Karpas-422 (cell line): ENCODE data around the gene MYLK. TPM values are rescaled to one million over a fixed set of nuclear protein-coding genes. Genes with fewer than 3 reads are reported as not detected.

Experiments used
- DNase-seq: peaks from one replicate; pipeline ENCODE4 v3.0.0-alpha.2; 2015
- H2AFZ ChIP-seq: fragments of 200-600 bp; sonication (generic); 2 replicates; pipeline ENCODE4 v1.6.1; 2014; ENCODE audit warnings: antibody characterized with exemption, low read length, mixed read lengths
- H3K27ac ChIP-seq: fragments of 200-600 bp; sonication (generic); 2 replicates; pipeline ENCODE4 v1.5.1; 2014; ENCODE audit warnings: mild to moderate bottlenecking, low read length, moderate library complexity
- H3K27me3 ChIP-seq: fragments of 200-600 bp; sonication (generic); 2 replicates; pipeline ENCODE4 v1.6.1; 2014; ENCODE audit warnings: low read length, mixed read lengths
- H3K36me3 ChIP-seq: fragments of 200-600 bp; sonication (generic); 2 replicates; pipeline ENCODE4 v1.6.1; 2014; ENCODE audit warnings: low read length, mixed read lengths; ENCODE audit not compliant: insufficient read depth
- H3K4me1 ChIP-seq: fragments of 200-600 bp; sonication (generic); 2 replicates; pipeline ENCODE4 v1.6.1; 2014; ENCODE audit warnings: mild to moderate bottlenecking, low read length, mixed read lengths
- H3K4me2 ChIP-seq: fragments of 200-600 bp; sonication (generic); 2 replicates; pipeline ENCODE4 v1.6.1; 2014; ENCODE audit warnings: low read length, low read depth, mild to moderate bottlenecking; ENCODE audit not compliant: poor library complexity, severe bottlenecking
- H3K4me3 ChIP-seq: fragments of 200-600 bp; sonication (generic); 2 replicates; pipeline ENCODE4 v1.5.1; 2014; ENCODE audit warnings: mild to moderate bottlenecking, antibody characterized with exemption, low read length, mixed read lengths
- H3K79me2 ChIP-seq: fragments of 200-600 bp; sonication (generic); 2 replicates; pipeline ENCODE4 v1.6.1; 2014; ENCODE audit warnings: mild to moderate bottlenecking, low read length, mixed read lengths
- H3K9ac ChIP-seq: fragments of 200-600 bp; sonication (generic); 2 replicates; pipeline ENCODE4 v1.6.0; 2014; ENCODE audit warnings: low read length
- H3K9me2 ChIP-seq: fragments of 200-600 bp; sonication (generic), shearing (Covaris generic); replicated peaks from 2 replicates; pipeline ENCODE4 v1.6.0; 2014; ENCODE audit warnings: mild to moderate bottlenecking, low read length, moderate library complexity; ENCODE audit not compliant: insufficient read depth
- H3K9me3 ChIP-seq: fragments of 300-700, 200-600 bp; sonication (generic); 2 replicates; pipeline ENCODE4 v1.6.1; 2014; ENCODE audit warnings: low read length, mixed read lengths
- H4K20me1 ChIP-seq: fragments of 200-600 bp; sonication (generic); 2 replicates; pipeline ENCODE4 v1.6.1; 2014; ENCODE audit warnings: mild to moderate bottlenecking, antibody characterized with exemption, low read length, low read depth; ENCODE audit not compliant: insufficient read depth
- total RNA-seq: library from RNA; depleted of rRNA; stranded (reverse); fragments of >200 nt; shearing (Covaris generic); gene quantifications from 2 replicates; pipeline ENCODE4 v1.2.3, GENCODE V29; 2014; ENCODE audit warnings: low replicate concordance

Gene MYLK
- total RNA-seq, 1 experiment from 2014 or later = 0.63 TPM

DNA sequence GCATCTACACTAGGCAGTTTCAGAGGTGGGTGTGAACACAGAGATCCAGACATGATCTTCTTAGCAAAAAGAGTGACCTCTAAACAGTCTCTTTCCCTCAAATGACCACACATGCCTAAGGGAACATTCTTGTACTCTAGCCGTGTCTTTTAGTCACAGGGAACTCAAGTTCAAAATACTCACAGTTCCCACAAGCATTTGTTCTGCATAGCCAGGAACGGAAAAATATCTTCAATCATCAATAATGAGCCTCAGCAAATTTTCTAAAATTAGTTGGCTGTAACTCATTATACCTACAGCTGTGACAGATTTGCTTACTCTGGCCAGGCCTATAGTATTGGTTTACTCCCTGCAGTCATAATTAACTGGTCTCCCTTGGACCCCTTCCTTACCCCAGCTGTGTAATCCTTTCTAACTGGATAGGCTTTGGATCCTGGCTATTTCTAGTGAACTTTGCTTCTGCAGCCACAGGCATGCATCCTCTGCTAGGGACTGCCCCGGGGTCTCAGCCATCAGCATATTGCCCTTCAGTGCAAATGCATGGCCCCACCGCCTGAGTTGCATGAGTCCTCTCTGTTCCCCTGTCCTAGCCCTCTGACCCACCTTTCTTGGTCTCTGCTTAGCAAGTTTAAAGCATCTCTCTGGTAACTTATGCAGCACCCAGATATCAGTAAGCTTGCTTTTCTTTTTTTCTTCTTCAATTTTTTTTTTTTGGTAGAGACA is 243.2 kb downstream of the MYLK start:
- H3K4me3 ChIP-seq = no peak overlapping the region
- H3K4me2 ChIP-seq = no peak overlapping the region
- H3K27me3 ChIP-seq = no peaks in the 10 kb centered on the region
- H2AFZ ChIP-seq = no peak overlapping the region
- H3K9me3 ChIP-seq = no peaks in the 10 kb centered on the region
- no peaks in the 10 kb centered on the region for H3K9me2 ChIP-seq
- H4K20me1 ChIP-seq = no peaks in the 10 kb centered on the region
- no peak overlapping the region for H3K9ac ChIP-seq
- DNase-seq = no peak
- H3K79me2 ChIP-seq = no peaks in the 10 kb centered on the region
- H3K27ac ChIP-seq = no peak overlapping the region
- no peaks in the 10 kb centered on the region for H3K36me3 ChIP-seq
- peaks cover 4% of the 10 kb centered on the region; the same call in 1 of the 2 replicates for H3K4me1 ChIP-seq

DNA sequence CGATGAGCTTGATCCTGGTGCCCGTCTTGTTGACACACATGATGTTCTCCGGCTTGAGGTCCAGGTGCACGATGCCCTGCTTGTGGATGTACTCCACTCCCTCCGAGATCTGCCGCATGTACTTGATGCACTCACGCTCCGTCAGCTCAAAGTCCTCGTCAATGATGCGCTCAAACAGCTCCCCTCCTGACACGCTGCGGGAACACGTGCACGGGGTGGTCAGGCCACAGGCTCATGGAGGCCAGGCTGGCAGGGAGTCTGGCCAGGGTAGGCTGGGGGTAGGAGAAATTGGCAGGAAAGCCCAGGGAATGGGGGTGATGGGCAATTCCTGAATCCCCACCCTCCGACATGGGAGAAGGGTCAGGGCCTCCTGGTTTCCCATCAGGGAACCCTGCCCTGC is 243.8 kb downstream of the MYLK start:
- H3K4me3 ChIP-seq = no peak overlapping the region
- H3K36me3 ChIP-seq = no peaks in the 10 kb centered on the region
- peaks cover 4% of the 10 kb centered on the region; the same call in 1 of the 2 replicates for H3K4me1 ChIP-seq
- no peak overlapping the region for H3K27ac ChIP-seq
- H3K9me3 ChIP-seq = no peaks in the 10 kb centered on the region
- H3K4me2 ChIP-seq = no peak overlapping the region
- no peak overlapping the region for H2AFZ ChIP-seq
- no peaks in the 10 kb centered on the region for H3K27me3 ChIP-seq
- no peak overlapping the region for H3K9ac ChIP-seq
- H3K9me2 ChIP-seq = no peaks in the 10 kb centered on the region
- no peaks in the 10 kb centered on the region for H4K20me1 ChIP-seq
- DNase-seq = no peak
- no peaks in the 10 kb centered on the region for H3K79me2 ChIP-seq

DNA sequence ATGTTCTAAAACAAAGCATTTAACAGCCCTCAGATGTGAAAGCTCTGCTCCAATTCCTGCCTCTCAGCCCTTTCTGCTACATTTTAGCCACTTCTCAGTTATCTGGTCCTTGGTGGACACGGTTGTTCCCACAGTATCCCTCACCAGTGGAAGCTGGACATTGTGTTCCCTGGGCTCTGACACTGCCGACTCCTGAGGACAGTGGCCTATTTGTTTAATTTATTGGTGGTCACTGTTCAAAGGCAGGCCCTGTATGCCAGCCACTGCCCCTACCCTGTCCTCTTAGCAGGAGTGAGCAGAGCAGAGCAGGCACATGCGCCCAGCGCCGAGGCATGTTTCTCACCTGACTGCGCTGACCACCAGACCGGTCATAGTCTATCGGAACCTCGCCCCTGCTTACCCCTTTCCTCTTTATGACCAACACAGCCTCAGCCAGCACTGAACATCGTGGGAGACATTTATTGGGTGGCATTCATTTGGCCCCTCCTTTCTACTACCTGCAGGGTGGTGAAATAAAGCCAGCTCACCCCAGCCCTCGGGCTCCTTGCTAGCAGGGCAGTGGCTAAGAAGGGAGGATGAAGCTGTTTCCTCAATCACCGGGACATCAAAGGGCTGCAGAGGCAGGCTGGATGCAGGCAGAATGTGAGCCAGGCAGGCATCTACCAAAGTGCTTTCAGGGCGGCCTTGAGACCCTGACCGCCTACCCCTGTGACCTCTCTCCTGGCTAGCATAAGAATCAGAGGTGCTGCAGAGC is 245.0 kb downstream of the MYLK start:
- H3K27ac ChIP-seq = no peak overlapping the region
- H3K36me3 ChIP-seq = no peaks in the 10 kb centered on the region
- no peak overlapping the region for H2AFZ ChIP-seq
- DNase-seq = no peak
- no peaks in the 10 kb centered on the region for H3K79me2 ChIP-seq
- no peaks in the 10 kb centered on the region for H3K9me2 ChIP-seq
- no peaks in the 10 kb centered on the region for H3K9me3 ChIP-seq
- H4K20me1 ChIP-seq = no peaks in the 10 kb centered on the region
- no peak overlapping the region for H3K9ac ChIP-seq
- no peak overlapping the region for H3K4me3 ChIP-seq
- no peak overlapping the region for H3K4me2 ChIP-seq
- H3K4me1 ChIP-seq = peaks cover 4% of the 10 kb centered on the region; the same call in 1 of the 2 replicates
- no peaks in the 10 kb centered on the region for H3K27me3 ChIP-seq

DNA sequence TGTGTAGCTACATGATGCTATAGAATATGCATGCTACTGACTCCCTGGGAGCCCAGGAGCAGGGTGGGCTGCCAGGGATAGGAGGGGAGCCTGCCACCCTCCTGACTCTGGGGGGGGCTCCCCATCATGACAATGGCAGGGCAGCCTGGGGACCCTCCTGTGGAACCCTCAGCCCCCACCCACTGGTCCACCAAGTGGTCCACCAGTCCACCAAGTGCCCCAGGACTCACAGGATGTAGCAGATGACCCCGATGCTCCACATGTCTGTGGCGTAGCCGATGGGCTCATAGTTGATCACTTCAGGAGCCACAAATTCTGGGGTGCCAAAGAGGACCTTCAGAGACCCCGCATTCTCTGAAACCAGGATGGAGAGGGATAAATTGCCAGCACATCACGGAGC is 246.3 kb downstream of the MYLK start:
- no peak overlapping the region for H3K27ac ChIP-seq
- H3K4me3 ChIP-seq = no peak overlapping the region
- no peaks in the 10 kb centered on the region for H3K79me2 ChIP-seq
- H3K4me2 ChIP-seq = no peak overlapping the region
- no peak overlapping the region for H3K9ac ChIP-seq
- H3K9me3 ChIP-seq = no peaks in the 10 kb centered on the region
- H3K4me1 ChIP-seq = peaks cover under 1% of the 10 kb centered on the region; the same call in 1 of the 2 replicates
- no peak for DNase-seq
- no peak overlapping the region for H2AFZ ChIP-seq
- H3K27me3 ChIP-seq = no peaks in the 10 kb centered on the region
- no peaks in the 10 kb centered on the region for H3K9me2 ChIP-seq
- H3K36me3 ChIP-seq = no peaks in the 10 kb centered on the region
- H4K20me1 ChIP-seq = no peaks in the 10 kb centered on the region

DNA sequence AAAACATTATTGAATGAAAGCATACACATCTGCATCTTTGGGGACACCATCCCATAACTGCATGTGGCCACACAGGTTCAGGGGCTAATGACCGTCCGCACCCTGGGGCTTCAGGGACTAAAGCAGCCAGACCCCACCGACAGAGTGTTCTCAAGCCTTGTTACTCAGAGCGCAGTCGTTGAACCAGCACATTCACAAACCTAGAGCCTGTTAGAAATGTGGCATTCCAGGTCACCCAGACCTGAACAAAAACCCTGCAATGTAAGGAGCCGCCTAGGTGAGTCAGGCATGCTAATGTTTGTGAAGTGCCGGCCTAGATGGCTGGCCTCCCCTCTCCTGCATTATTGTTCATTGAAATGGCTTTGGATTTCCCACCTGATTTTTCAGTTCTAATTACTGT is 247.0 kb downstream of the MYLK start:
- no peaks in the 10 kb centered on the region for H3K79me2 ChIP-seq
- H3K27ac ChIP-seq = no peak overlapping the region
- H3K4me3 ChIP-seq = no peak overlapping the region
- no peak for DNase-seq
- H3K9me2 ChIP-seq = no peaks in the 10 kb centered on the region
- H3K36me3 ChIP-seq = no peaks in the 10 kb centered on the region
- no peaks in the 10 kb centered on the region for H3K9me3 ChIP-seq
- no peak overlapping the region for H3K9ac ChIP-seq
- H4K20me1 ChIP-seq = no peaks in the 10 kb centered on the region
- no peaks in the 10 kb centered on the region for H3K27me3 ChIP-seq
- H2AFZ ChIP-seq = no peak overlapping the region
- no peak overlapping the region for H3K4me2 ChIP-seq
- no peaks in the 10 kb centered on the region for H3K4me1 ChIP-seq

DNA sequence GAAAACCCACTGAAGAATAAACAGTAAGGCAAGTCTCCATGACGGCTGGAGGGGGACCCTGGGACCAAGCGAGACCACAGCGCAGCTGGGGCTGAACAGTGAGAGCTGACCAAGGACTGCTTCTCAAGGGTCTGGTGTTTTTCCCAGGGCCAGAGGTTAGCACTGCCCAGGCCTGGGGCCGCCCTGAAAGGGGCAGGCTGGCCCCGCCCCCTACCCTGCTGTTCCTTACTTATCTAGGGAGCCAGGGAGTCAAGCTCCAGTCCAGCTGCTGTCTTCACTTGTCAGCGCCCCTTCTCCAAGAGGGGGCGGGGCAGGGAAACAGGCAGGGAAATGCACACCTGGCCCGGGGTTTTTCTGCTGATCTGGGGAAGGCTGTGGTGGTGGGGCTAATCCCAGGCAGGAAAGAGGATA is 247.7 kb downstream of the MYLK start:
- Histone ChIP-seq H3K4me1 (no peaks in the 10 kb centered on the region), H3K9ac (no peak overlapping the region), H3K36me3 (no peaks in the 10 kb centered on the region), H3K27me3 (no peaks in the 10 kb centered on the region), H2AFZ (no peak overlapping the region), H4K20me1 (no peaks in the 10 kb centered on the region), H3K4me2 (no peak overlapping the region), H3K9me3 (no peaks in the 10 kb centered on the region), H3K9me2 (no peaks in the 10 kb centered on the region), H3K27ac (no peak overlapping the region), H3K79me2 (no peaks in the 10 kb centered on the region), H3K4me3 (no peak overlapping the region)
- DNase-seq = no peak

DNA sequence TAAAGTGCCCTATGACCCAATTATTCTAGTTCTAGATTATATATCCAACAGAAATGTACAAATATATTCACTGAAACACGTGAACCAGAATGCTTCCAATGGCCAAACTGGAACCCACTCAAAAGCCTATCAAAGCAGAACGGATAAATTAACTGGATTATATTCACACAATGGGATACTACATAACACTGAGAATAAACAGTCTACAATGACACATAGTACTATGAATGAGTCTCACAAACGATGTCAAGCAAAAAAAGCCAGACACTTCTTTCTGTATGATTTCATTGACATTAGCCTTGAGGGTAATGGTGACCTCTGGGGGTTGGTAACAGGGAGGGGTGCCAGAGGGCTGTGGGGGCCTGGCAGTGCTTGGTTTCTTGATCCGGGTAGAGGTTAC is 248.4 kb downstream of the MYLK start:
- H2AFZ ChIP-seq = no peak overlapping the region
- no peaks in the 10 kb centered on the region for H3K9me3 ChIP-seq
- no peaks in the 10 kb centered on the region for H3K36me3 ChIP-seq
- H3K4me2 ChIP-seq = no peak overlapping the region
- H3K27me3 ChIP-seq = no peaks in the 10 kb centered on the region
- no peaks in the 10 kb centered on the region for H3K4me1 ChIP-seq
- H3K79me2 ChIP-seq = no peaks in the 10 kb centered on the region
- no peak for DNase-seq
- no peaks in the 10 kb centered on the region for H4K20me1 ChIP-seq
- no peak overlapping the region for H3K9ac ChIP-seq
- H3K9me2 ChIP-seq = no peaks in the 10 kb centered on the region
- no peak overlapping the region for H3K4me3 ChIP-seq
- H3K27ac ChIP-seq = no peak overlapping the region

DNA sequence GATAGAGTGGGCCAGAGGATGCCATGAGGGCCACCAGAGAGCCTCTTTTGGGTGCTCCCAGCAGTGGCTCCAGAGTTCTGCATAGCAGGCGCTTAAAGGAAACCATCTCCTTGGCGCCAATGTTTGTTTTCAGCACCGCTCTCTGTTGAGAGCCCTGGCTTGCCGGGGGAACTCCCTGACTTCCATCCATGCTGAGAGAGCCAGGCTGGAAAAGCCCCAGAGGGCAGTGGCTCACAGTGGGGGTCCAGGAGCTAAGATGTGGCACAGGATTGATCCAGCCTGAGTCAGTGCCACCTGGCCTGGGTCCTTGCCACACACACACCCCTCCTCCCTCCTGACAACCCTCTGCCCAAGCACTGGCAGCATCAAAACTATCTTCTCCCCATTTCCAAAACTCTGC is 248.9 kb downstream of the MYLK start:
- Histone ChIP-seq H3K4me2 (no peak overlapping the region), H3K36me3 (no peaks in the 10 kb centered on the region), H2AFZ (no peak overlapping the region), H3K9me2 (no peaks in the 10 kb centered on the region), H3K27me3 (no peaks in the 10 kb centered on the region), H3K9me3 (no peaks in the 10 kb centered on the region), H3K4me1 (no peaks in the 10 kb centered on the region), H3K9ac (no peak overlapping the region), H3K27ac (no peak overlapping the region), H3K79me2 (no peaks in the 10 kb centered on the region), H3K4me3 (no peak overlapping the region), H4K20me1 (no peaks in the 10 kb centered on the region)
- no peak for DNase-seq
